Measurements from ENCODE around the gene OR14K1. TPM values are rescaled to one million over a fixed set of nuclear protein-coding genes. Genes with fewer than 3 reads are reported as not detected.

The OR14K1 gene, protein sequence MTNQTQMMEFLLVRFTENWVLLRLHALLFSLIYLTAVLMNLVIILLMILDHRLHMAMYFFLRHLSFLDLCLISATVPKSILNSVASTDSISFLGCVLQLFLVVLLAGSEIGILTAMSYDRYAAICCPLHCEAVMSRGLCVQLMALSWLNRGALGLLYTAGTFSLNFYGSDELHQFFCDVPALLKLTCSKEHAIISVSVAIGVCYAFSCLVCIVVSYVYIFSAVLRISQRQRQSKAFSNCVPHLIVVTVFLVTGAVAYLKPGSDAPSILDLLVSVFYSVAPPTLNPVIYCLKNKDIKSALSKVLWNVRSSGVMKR
- 0.94 TPM for total RNA-seq

DNA sequence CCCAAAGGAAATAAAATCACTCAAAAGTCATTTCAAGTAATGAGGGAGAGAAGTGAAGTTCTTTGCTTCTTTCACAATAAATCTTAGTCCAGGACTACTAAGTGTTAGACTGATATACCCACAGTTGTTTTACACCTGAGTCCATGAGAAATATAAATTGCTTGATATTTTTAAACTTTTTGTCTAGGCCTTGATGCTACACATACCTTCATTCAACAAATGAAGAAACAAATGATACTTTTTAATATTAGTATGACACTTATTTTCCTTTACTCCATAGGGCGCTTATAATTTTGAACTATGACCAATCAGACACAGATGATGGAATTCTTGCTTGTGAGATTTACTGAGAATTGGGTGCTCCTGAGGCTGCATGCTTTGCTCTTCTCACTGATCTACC, at the start of gene OR14K1:
Gene OR14K1, plus strand, starts transcription at position 301 of the 400 bp plus-strand sequence. Its CDS starts 0 bp downstream, at position 301.

DNA sequence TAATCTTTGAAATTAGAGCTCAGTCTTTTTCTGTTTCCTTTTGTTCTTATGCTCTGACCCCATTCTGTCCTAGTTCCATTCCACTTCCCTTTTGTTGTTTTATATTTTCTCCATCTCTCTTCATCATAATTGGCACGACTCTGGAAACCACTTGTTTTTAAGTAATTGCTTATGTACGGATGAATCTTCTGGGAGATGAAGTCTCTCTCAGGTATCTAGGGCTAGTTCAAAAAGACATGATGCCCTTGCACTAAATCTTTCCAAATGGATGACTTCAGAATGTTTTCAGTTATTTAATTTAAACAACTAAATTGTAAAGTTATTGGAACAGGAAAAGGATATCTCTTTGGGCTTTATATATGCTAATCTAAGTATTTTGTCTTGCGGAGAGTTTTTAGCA, 21.9 kb upstream of the OR14K1 start, which contains the start of gene OR6F1:
Gene OR6F1, minus strand, starts transcription at position 101 of the 400 bp plus-strand sequence. CDS start 3,891 bp downstream, outside the sequence.

DNA sequence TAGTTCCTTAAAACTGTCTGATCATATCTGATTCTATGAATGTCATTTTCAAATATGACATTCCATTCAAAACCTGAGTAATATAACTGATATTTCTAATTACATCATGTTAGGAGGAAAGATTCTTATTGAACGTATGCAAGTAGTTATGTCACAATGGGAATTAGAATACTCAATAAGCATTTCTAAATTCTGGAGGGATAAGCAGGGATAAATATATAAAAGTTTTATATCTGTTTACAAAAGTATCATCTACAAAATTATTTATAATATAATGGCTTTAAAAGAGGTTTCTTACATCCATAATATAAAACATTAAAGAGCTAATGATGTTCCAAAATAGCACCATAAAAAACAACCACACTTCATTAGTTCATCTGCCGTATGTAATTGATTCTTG, 9.6 kb downstream of the OR14K1 start, which contains the start of gene OR14A2:
Gene OR14A2, minus strand, starts transcription at position 101 of the 400 bp plus-strand sequence.

DNA sequence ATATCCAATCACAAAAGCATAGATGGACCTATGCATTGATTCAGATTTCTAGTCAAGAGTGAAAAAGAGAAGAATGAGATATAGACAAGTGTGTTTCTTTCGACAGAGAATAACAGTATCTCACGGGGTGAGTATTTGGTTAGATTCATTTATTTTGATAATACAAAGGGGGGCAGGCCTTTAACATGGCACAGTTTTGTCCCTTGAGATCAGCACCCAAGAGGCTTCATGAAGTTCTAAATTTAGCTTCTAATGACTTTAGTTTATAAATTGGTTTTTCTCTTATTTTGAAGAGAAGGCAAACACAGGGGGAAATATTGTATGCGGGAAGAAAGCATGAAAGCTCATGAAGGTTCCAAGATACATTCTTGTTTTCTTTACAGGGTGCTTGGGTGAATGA, 22.0 kb downstream of the OR14K1 start, which contains the start of gene OR1C1:
Gene OR1C1, minus strand, starts transcription at position 101 of the 400 bp plus-strand sequence. CDS start 2,150 bp downstream, outside the sequence.

Other genes starting within 250 kb of the OR14K1 start
- gene OR2C3, start 202.2 kb upstream of the OR14K1 start, total RNA-seq, result 0.31 TPM
- gene GCSAML, start 189.5 kb upstream of the OR14K1 start, total RNA-seq, result 0.31 TPM
- gene OR2G2, start 150.3 kb upstream of the OR14K1 start, total RNA-seq, result not detected
- not detected for gene OR2G3, start 133.0 kb upstream of the OR14K1 start, total RNA-seq
- gene OR13G1, start 58.9 kb upstream of the OR14K1 start, total RNA-seq, result not detected
- gene OR6F1, start 22.0 kb upstream of the OR14K1 start, total RNA-seq, result not detected
- gene OR14A2, start 9.5 kb downstream of the OR14K1 start, total RNA-seq, result not detected
- gene OR1C1, start 21.9 kb downstream of the OR14K1 start, total RNA-seq, result not detected
- not detected for gene OR14A16, start 85.5 kb downstream of the OR14K1 start, total RNA-seq
- gene OR11L1, start 103.3 kb downstream of the OR14K1 start, total RNA-seq, result not detected
- gene TRIM58, start 118.6 kb downstream of the OR14K1 start, total RNA-seq, result 5.3 TPM
- 6.3 TPM for gene OR2W3, start 157.0 kb downstream of the OR14K1 start, total RNA-seq
- 0.94 TPM for gene OR2T8, start 181.6 kb downstream of the OR14K1 start, total RNA-seq
- not detected for gene OR2AJ1, start 186.3 kb downstream of the OR14K1 start, total RNA-seq
- gene OR2L8, start 210.2 kb downstream of the OR14K1 start, total RNA-seq, result 5.0 TPM
- gene OR2AK2, start 226.6 kb downstream of the OR14K1 start, total RNA-seq, result 6.6 TPM

Data from parietal lobe (tissue), 1 donor.